ENCODE measurements around the gene CTDNEP1. TPM values are rescaled to one million over a fixed set of nuclear protein-coding genes. Genes with fewer than 3 reads are reported as not detected.
"Not testable (repeated sequence)": the region's sequence is repeated elsewhere in the genome, so short reads cannot be mapped to it uniquely, and the experiment has no call there.

CTDNEP1 gene
- total RNA-seq, 4 donors from 2014 or later, result 33.8 to 66.3 (median 52.5) TPM

- Histone ChIP-seq H3K9me3 (no peaks in the 10 kb centered on the region), H3K27ac (no peak overlapping the region), H3K4me1 (peaks cover 5 to 63% (median 27%) of the 10 kb centered on the region in 3 donors), H3K4me3 (peak overlapping the region in 1 of 2 donors; percentile 94), H3K36me3 (peaks cover 0 to 31% of the 10 kb centered on the region in 2 donors), H3K27me3 (no peaks in the 10 kb centered on the region)
- no peak for ATAC-seq
- WGBS, 2 donors (ENCODE audit: low coverage in 1 of 2), result 85 to 93% methylated on average over 5 of the region's 6 CpGs
- TF ChIP-seq CTCF (IDR thresholded peaks at IDR 0.05), result no peak
- no peak for TF ChIP-seq EP300 (IDR thresholded peaks at IDR 0.05)
- TF ChIP-seq POLR2A (IDR thresholded peaks at IDR 0.05), result no peak
- no peak for TF ChIP-seq POLR2AphosphoS5 (IDR thresholded peaks at IDR 0.05)
Measured at GRCh38 chr17:7249214-7249613, 2.3 kb downstream of the CTDNEP1 start.

GRCh38 chr17:7248796-7249195, 2.7 kb downstream of the CTDNEP1 start:
- peaks cover 0 to 34% of the 10 kb centered on the region in 2 donors for H3K36me3 ChIP-seq
- TF ChIP-seq CTCF (IDR thresholded peaks at IDR 0.05), result no peak
- TF ChIP-seq EP300 (IDR thresholded peaks at IDR 0.05), result no peak
- TF ChIP-seq POLR2A (IDR thresholded peaks at IDR 0.05), result no peak
- TF ChIP-seq POLR2AphosphoS5 (IDR thresholded peaks at IDR 0.05), result no peak
- no peak overlapping the region for H3K4me3 ChIP-seq
- H3K27ac ChIP-seq, result no peak overlapping the region
- H3K27me3 ChIP-seq, result no peaks in the 10 kb centered on the region
- peaks cover 5 to 66% (median 28%) of the 10 kb centered on the region in 3 donors for H3K4me1 ChIP-seq
- no peak for ATAC-seq
- WGBS, 2 donors (ENCODE audit: low coverage in 1 of 2), result 60% methylated on average over 1 of the region's 4 CpGs; no CpG with 5 or more reads in 1 of the 2 donors
- H3K9me3 ChIP-seq, result no peaks in the 10 kb centered on the region

GRCh38 chr17:7246779-7247178, 4.8 kb downstream of the CTDNEP1 start:
- H3K4me1 ChIP-seq, result peaks cover 5 to 60% (median 25%) of the 10 kb centered on the region in 3 donors
- TF ChIP-seq POLR2A (IDR thresholded peaks at IDR 0.05) (no peak), CTCF (IDR thresholded peaks at IDR 0.05) (no peak), POLR2AphosphoS5 (IDR thresholded peaks at IDR 0.05) (no peak), EP300 (IDR thresholded peaks at IDR 0.05) (no peak)
- no peak for ATAC-seq
- H3K4me3 ChIP-seq, result no peak overlapping the region
- H3K27ac ChIP-seq, result no peak overlapping the region
- no peaks in the 10 kb centered on the region for H3K27me3 ChIP-seq
- peaks cover 0 to 37% of the 10 kb centered on the region in 2 donors for H3K36me3 ChIP-seq
- no peaks in the 10 kb centered on the region for H3K9me3 ChIP-seq
- 93 to 100% methylated on average over 1 to 2 of the region's 5 CpGs for WGBS, 2 donors (ENCODE audit: low coverage in 1 of 2)

GRCh38 chr17:7243838-7244237, 7.7 kb downstream of the CTDNEP1 start:
- peak overlapping the region in 1 of 2 donors; percentile 87 for H3K4me3 ChIP-seq
- peaks cover 0 to 51% of the 10 kb centered on the region in 2 donors for H3K36me3 ChIP-seq
- H3K27me3 ChIP-seq, ATAC-seq, H3K9me3 ChIP-seq: not testable (repeated sequence)
- peaks cover 8 to 60% (median 27%) of the 10 kb centered on the region in 3 donors for H3K4me1 ChIP-seq
- peak overlapping the region in 3 of 4 donors; percentile 94 to 98 (median 98) for H3K27ac ChIP-seq
- 58 to 65% methylated on average over 2 to 3 of the region's 10 CpGs for WGBS, 2 donors (ENCODE audit: low coverage in 1 of 2)

GRCh38 chr17:7243453-7243729, 8.1 kb downstream of the CTDNEP1 start:
- TF ChIP-seq POLR2A (IDR thresholded peaks at IDR 0.05) (no peak), POLR2AphosphoS5 (IDR thresholded peaks at IDR 0.05) (no peak), CTCF (IDR thresholded peaks at IDR 0.05) (no peak), EP300 (IDR thresholded peaks at IDR 0.05) (no peak)
- no peaks in the 10 kb centered on the region for H3K27me3 ChIP-seq
- H3K9me3 ChIP-seq, result no peaks in the 10 kb centered on the region
- peaks cover 0 to 51% of the 10 kb centered on the region in 2 donors for H3K36me3 ChIP-seq
- H3K27ac ChIP-seq, result peak overlapping the region; percentile 80 to 98 (median 96)
- ATAC-seq, result no peak
- H3K4me1 ChIP-seq, result peaks cover 8 to 55% (median 25%) of the 10 kb centered on the region in 3 donors
- peak overlapping the region; percentile 78 to 87 for H3K4me3 ChIP-seq
- 38% methylated on average over 1 of the region's 2 CpGs; no CpG with 5 or more reads in 1 of the 2 donors for WGBS, 2 donors (ENCODE audit: low coverage in 1 of 2)
